Muscle layer of colon (tissue), 2 donors: ENCODE results near the gene MYORG.

Experiments used
- H3K27ac ChIP-seq: one replicate; pipeline ENCODE4 v1.7.0; 2013; ENCODE audit warnings: low read depth, mild to moderate bottlenecking, low read length, moderate library complexity
- H3K27me3 ChIP-seq, 2 donors: one replicate each; pipeline ENCODE4 v1.7.0; 2013; ENCODE audit warnings: low read length in 2 of 2, mild to moderate bottlenecking in 2 of 2; ENCODE audit not compliant: insufficient read depth in 2 of 2, control insufficient read depth in 1 of 2
- H3K36me3 ChIP-seq: one replicate; pipeline ENCODE4 v1.7.0; 2013; ENCODE audit warnings: mild to moderate bottlenecking, low read length; ENCODE audit not compliant: insufficient read depth
- H3K4me1 ChIP-seq: one replicate; pipeline ENCODE4 v1.7.0; 2013; ENCODE audit warnings: mild to moderate bottlenecking, low read length; ENCODE audit not compliant: insufficient read depth
- H3K4me3 ChIP-seq, 2 donors: one replicate each; pipeline ENCODE4 v1.7.0; 2013; ENCODE audit warnings: low read length in 2 of 2, low read depth in 1 of 2, mild to moderate bottlenecking in 1 of 2, moderate library complexity in 1 of 2
- H3K9ac ChIP-seq: one replicate; pipeline ENCODE4 v1.7.0; 2013; ENCODE audit warnings: low read length
- H3K9me3 ChIP-seq: one replicate; pipeline ENCODE4 v1.7.0; 2013; ENCODE audit warnings: mild to moderate bottlenecking, low read length
- donor health status: abdominal sarcoma.
- donor health status: Adenocarcinoma of cecum.

Gene MYORG

DNA sequence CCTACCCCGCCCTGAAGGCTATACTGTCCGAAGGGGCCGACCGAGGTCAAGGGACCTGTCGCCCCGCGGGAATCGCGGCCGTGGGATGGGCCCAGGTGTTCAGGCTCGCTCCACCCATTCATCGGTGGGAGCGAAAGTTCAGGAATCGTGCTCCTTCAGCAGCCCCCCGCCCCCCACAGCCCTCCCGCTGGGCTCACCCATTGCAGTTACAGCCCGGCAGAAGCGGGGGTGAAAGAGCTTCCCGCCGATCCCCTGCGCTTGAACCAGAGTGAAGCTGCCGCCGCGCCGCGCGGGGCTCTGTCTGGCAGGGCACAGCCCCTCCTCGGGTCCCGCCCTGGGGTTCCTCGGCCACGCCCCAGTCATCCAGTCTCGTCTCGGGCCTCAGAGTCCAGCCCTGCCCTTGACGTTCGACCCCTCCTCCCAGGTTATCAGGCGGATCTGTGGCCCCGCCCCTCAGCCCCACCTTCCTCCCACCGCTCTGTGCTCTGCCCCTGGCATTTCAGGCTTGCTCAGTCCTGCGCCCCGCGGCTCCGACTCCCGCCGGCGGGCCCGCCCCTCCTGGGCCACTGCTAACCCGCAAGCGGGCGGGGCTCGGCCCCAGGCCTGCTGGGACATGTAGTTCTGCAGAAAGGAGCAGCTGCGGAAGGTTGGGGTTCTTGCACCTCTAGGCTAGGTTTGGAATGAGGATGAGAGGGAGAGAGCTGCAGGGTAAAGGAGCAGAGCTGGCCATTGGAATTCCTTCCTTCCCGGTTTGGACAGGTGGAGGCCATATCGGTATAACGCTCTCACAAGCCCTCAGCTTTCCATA is at the start of gene MYORG:
Gene MYORG, minus strand, starts transcription at position 303 of the 808 bp plus-strand sequence. CDS start 3,955 bp downstream, outside the sequence.
- Histone ChIP-seq H3K9me3 (no peaks in the 10 kb centered on the region), H3K27ac (peak within 1 kb of the TSS; percentile 62), H3K9ac (peak within 1 kb of the TSS; percentile 83), H3K4me3 (peak within 1 kb of the TSS; percentile 60 to 95), H3K4me1 (peaks cover 50% of the 10 kb centered on the region), H3K27me3 (no peaks in the 10 kb centered on the region), H3K36me3 (peaks cover 7% of the 10 kb centered on the region)

GRCh38 chr9:34419716-34420504 is 43.2 kb upstream of the MYORG start:
- H3K4me3 ChIP-seq: no peak overlapping the region
- no peaks in the 10 kb centered on the region for H3K27me3 ChIP-seq
- peaks cover 9% of the 10 kb centered on the region for H3K36me3 ChIP-seq

DNA sequence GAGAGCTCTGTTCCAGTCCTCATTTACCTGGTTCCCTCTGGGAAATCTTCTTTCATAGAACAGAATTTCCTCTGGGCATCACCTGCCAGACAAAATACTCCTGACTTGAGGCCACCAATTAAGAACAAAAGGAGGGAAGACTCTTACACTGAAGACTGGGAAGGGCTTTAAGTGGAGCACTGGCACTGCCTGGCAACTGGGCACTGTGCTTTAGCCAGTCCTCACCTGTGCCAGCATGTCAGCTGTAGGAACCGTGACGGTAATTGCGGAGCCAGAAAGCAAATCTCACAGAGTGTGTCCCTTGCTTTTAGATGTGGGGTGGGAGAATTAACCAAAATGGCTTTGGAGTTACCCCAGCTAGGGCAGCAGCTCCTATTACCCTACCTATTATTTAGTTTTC is 41.0 kb upstream of the MYORG start:
- no peaks in the 10 kb centered on the region for H3K27me3 ChIP-seq
- H3K4me3 ChIP-seq: no peak overlapping the region
- no peaks in the 10 kb centered on the region for H3K9me3 ChIP-seq
- no peaks in the 10 kb centered on the region for H3K4me1 ChIP-seq
- H3K27ac ChIP-seq: no peak overlapping the region
- peaks cover 9% of the 10 kb centered on the region for H3K36me3 ChIP-seq
- H3K9ac ChIP-seq: no peak overlapping the region

More at GRCh38 chr9:34419716-34420504, 43.2 kb upstream of the MYORG start:
- Histone ChIP-seq H3K9ac (no peak overlapping the region), H3K27ac (no peak overlapping the region), H3K4me1 (no peaks in the 10 kb centered on the region), H3K9me3 (no peaks in the 10 kb centered on the region)

DNA sequence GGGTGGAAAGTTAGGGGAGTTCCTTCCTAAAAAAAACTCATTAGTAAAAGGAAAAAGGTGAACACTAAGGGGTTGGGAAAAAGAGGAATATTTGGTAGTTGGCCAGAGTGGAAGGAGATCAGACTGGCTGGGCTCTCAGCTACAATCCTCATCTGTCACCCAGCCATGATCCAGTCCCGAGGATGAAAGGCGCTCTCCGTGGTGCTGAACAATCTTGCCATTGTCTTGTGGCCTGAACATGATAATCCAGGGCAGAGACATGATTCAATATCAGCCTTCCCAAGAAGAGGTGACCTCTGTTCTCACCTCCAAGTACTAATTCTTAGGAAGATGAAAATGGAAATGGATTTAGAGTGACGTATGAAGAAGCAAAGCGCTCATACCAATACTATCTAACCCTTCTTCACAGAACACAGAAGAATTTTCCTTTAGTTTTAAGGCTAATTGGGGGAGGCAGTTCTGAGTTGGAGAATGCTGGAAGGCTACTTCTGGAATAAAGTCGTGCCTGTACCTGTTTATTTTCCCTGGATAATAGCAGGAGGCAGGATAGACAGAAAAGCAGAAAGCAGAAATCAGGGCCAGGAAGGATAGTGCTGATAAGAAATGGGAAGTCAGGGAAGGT is 36.6 kb upstream of the MYORG start:
- H3K4me1 ChIP-seq: no peaks in the 10 kb centered on the region
- H3K27me3 ChIP-seq: no peaks in the 10 kb centered on the region
- H3K27ac ChIP-seq: no peak overlapping the region
- H3K4me3 ChIP-seq: no peak overlapping the region
- H3K9me3 ChIP-seq: no peaks in the 10 kb centered on the region
- H3K36me3 ChIP-seq: peaks cover 3% of the 10 kb centered on the region
- H3K9ac ChIP-seq: no peak overlapping the region

GRCh38 chr9:34412336-34412735 is 35.6 kb upstream of the MYORG start:
- no peaks in the 10 kb centered on the region for H3K4me1 ChIP-seq
- no peaks in the 10 kb centered on the region for H3K27me3 ChIP-seq
- no peaks in the 10 kb centered on the region for H3K9me3 ChIP-seq
- no peak overlapping the region for H3K9ac ChIP-seq
- H3K27ac ChIP-seq: no peak overlapping the region
- H3K36me3 ChIP-seq: no peaks in the 10 kb centered on the region
- no peak overlapping the region for H3K4me3 ChIP-seq

DNA sequence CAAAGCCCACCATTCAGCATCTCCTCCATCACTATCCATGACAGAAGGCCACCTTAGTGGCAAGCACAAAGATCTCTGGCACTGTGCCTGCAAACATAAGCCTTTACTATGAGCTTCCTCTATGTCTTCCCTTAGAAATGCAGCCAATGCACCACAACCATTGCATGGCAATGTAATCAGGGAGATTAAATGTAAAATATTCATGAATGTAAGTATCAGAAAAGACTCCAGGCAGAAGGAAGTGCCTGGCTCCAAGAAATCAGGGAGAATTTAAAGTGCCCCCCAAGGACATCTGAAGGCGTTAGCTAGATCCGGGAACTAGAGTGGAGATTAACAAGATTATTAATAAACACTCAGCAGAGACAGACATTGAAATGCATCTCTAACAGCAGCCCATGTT is 32.5 kb upstream of the MYORG start:
- H3K36me3 ChIP-seq: peaks cover 5% of the 10 kb centered on the region
- no peaks in the 10 kb centered on the region for H3K27me3 ChIP-seq
- no peak overlapping the region for H3K4me3 ChIP-seq
- no peak overlapping the region for H3K9ac ChIP-seq
- no peaks in the 10 kb centered on the region for H3K4me1 ChIP-seq
- no peak overlapping the region for H3K27ac ChIP-seq
- H3K9me3 ChIP-seq: no peaks in the 10 kb centered on the region

- H3K9ac ChIP-seq: no peak overlapping the region
- no peaks in the 10 kb centered on the region for H3K9me3 ChIP-seq
- H3K27me3 ChIP-seq: no peaks in the 10 kb centered on the region
These were observed 31.5 kb upstream of the MYORG start for GRCh38 chr9:34408173-34408572.

DNA sequence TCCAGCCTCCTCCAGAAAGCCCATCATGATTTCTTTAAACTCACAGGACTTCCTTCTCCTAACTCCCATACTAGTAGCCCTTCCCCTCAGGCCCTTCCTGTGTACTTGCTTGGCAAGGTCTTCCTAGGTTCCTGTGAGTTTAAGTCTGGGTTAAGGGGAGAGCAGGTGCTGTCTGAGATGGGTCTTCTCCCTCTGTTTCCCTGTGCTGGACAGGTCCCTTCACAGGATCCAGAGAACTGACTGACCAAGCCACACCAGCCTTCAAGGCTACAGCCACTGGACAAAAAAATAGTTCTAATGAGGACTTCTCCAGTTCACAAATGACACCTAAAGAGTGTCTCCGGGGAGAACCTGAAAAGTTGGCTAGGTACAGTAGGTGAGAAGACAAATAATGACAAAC is 29.5 kb upstream of the MYORG start:
- Histone ChIP-seq H3K36me3 (peaks cover 30% of the 10 kb centered on the region), H3K4me1 (peaks cover 5% of the 10 kb centered on the region), H3K27ac (no peak overlapping the region), H3K9ac (no peak overlapping the region), H3K9me3 (no peaks in the 10 kb centered on the region), H3K4me3 (no peak overlapping the region), H3K27me3 (no peaks in the 10 kb centered on the region)

More at GRCh38 chr9:34408173-34408572, 31.5 kb upstream of the MYORG start:
- H3K36me3 ChIP-seq: peaks cover 10% of the 10 kb centered on the region
- no peak overlapping the region for H3K27ac ChIP-seq
- H3K4me3 ChIP-seq: no peak overlapping the region
- H3K4me1 ChIP-seq: peaks cover 4% of the 10 kb centered on the region

GRCh38 chr9:34405719-34406118 is 29.0 kb upstream of the MYORG start:
- no peaks in the 10 kb centered on the region for H3K27me3 ChIP-seq
- no peak overlapping the region for H3K9ac ChIP-seq
- peaks cover 5% of the 10 kb centered on the region for H3K4me1 ChIP-seq
- no peaks in the 10 kb centered on the region for H3K9me3 ChIP-seq
- no peak overlapping the region for H3K4me3 ChIP-seq
- no peak overlapping the region for H3K27ac ChIP-seq
- H3K36me3 ChIP-seq: peaks cover 32% of the 10 kb centered on the region

DNA sequence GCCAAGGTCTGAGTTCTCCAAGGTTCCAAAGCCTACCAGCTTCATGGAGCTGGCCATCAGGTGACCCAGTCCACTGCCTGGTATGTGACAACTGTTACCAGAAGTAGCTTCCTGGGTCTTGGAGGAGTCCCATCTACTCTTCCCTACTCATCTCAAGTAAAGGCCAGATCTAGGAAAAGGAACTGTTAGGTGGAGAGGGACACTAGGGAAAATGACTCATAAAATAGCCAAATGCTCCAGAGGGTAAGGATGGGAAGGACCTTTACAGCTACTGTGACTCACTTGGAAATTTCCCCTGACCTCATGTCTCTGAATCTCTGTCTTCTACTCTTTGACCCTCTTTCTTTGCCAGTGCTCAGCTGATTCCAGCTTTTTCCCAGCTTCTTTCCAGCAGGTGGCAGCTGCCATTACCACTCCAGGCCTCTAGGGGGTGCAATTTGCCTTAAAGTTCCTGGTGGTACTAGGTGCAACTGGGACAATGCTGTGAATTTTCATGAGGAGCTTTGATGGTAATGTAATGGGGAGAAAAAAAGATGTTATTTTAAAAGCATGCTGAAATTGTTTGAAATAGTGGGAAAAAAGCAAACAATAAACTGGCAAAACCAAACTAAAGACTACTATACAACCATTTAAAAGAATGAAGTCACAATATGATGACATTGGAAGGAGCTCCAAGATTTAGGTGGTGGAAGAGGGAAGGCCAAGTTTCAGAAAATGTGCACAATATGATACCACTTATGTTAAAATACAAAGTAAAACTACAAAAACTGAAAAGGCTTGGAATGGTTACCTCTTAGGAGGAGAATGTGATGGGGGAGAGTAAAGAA is 27.1 kb upstream of the MYORG start:
- H3K27me3 ChIP-seq: no peaks in the 10 kb centered on the region
- H3K9me3 ChIP-seq: no peaks in the 10 kb centered on the region
- H3K4me1 ChIP-seq: peaks cover 5% of the 10 kb centered on the region
- no peak overlapping the region for H3K9ac ChIP-seq
- H3K27ac ChIP-seq: no peak overlapping the region
- H3K36me3 ChIP-seq: peaks cover 39% of the 10 kb centered on the region
- no peak overlapping the region for H3K4me3 ChIP-seq
